T-cell (primary cell): ENCODE measurements around the gene CAB39. TPM values are rescaled to one million over a fixed set of nuclear protein-coding genes. Genes with fewer than 3 reads are reported as not detected.

Experiments used
- ATAC-seq, 4 experiments: fragments of 200-7000 bp in 3 of 4; fragments of 150-1000 bp in 1 of 4; cut with Tn5 transposase; replicated peaks in 1 of 4; 1 replicate in 3 of 4; 2 replicates in 1 of 4; pipeline ENCODE4 v1.10.0; 2021; ENCODE audit warnings: moderate library complexity in 3 of 4, mild to moderate bottlenecking in 2 of 4, moderate number of reproducible peaks in 1 of 4
- CTCF ChIA-PET, 2 donors: fragments of 300-600 bp; sonication (Branson Sonifier 250); formaldehyde crosslinking; loops; one replicate each; lab custom pipeline; 2022; ENCODE audit warnings: antibody characterized with exemption in 2 of 2; lab: Charles Lee
- POLR2A ChIA-PET, 2 donors: fragments of 300-600 bp; sonication (Branson Sonifier 250); formaldehyde crosslinking; loops; one replicate each; lab custom pipeline; 2022; ENCODE audit warnings: antibody characterized with exemption in 2 of 2; lab: Charles Lee
- DNase-seq, 35 experiments: peaks; one replicate each; pipeline versions ENCODE4 v3.0.0 to v3.0.0-alpha.2; 2013 to 2023
- H3K27ac ChIP-seq: one replicate; pipeline ENCODE4 v1.5.1; 2013; ENCODE audit warnings: low read length
- H3K27me3 ChIP-seq, 2 experiments: replicated peaks in 1 of 2; 1 replicate in 1 of 2; 2 replicates in 1 of 2; pipeline versions ENCODE4 v1.6.1 to v1.7.0; 2013; ENCODE audit warnings: low read length in 1 of 2, mixed read lengths in 1 of 2; ENCODE audit not compliant: control insufficient read depth in 2 of 2, insufficient read depth in 2 of 2; ENCODE audit errors: extremely low read depth in 1 of 2
- H3K36me3 ChIP-seq, 2 donors: 1 replicate in 1 of 2; 2 replicates in 1 of 2; pipeline versions ENCODE4 v1.6.1 to v1.7.0; 2013; ENCODE audit warnings: low read length in 1 of 2; ENCODE audit not compliant: control insufficient read depth in 2 of 2, insufficient read depth in 1 of 2; ENCODE audit errors: extremely low read depth in 1 of 2
- H3K4me1 ChIP-seq, 2 experiments: 1 replicate in 1 of 2; 2 replicates in 1 of 2; pipeline versions ENCODE4 v1.6.1 to v1.7.0; 2013; ENCODE audit warnings: low read length in 2 of 2, mixed read lengths in 1 of 2; ENCODE audit not compliant: insufficient read depth in 2 of 2, control insufficient read depth in 1 of 2; ENCODE audit errors: extremely low read depth in 1 of 2
- H3K4me3 ChIP-seq, 2 donors: 1 replicate in 1 of 2; 2 replicates in 1 of 2; pipeline versions ENCODE4 v1.5.1 to v1.7.0; 2013; ENCODE audit warnings: mild to moderate bottlenecking in 2 of 2, low read length in 1 of 2, moderate library complexity in 1 of 2; ENCODE audit not compliant: control insufficient read depth in 1 of 2; ENCODE audit errors: extremely low read depth in 1 of 2
- H3K9me3 ChIP-seq: 2 replicates; pipeline ENCODE4 v1.7.0; 2013
- H3K27ac Mint-ChIP-seq, 2 donors: one replicate each; pipeline ENCODE4 v1.8.0; 2020 to 2021; ENCODE audit warnings: mild to moderate bottlenecking in 2 of 2, mixed read lengths in 2 of 2
- H3K27me3 Mint-ChIP-seq, 2 donors: one replicate each; pipeline ENCODE4 v1.8.0; 2021 to 2022; ENCODE audit warnings: mixed read lengths in 2 of 2
- H3K36me3 Mint-ChIP-seq: one replicate; pipeline ENCODE4 v1.8.0; 2021; ENCODE audit warnings: mixed read lengths
- H3K4me1 Mint-ChIP-seq, 3 donors: one replicate each; pipeline ENCODE4 v1.8.0; 2020 to 2022; ENCODE audit warnings: mixed read lengths in 3 of 3, mild to moderate bottlenecking in 1 of 3
- H3K4me3 Mint-ChIP-seq, 3 donors: one replicate each; pipeline ENCODE4 v1.8.0; 2020 to 2022; ENCODE audit warnings: mild to moderate bottlenecking in 3 of 3, mixed read lengths in 3 of 3, moderate library complexity in 3 of 3
- H3K9me3 Mint-ChIP-seq, 3 donors: one replicate each; pipeline ENCODE4 v1.8.0; 2020 to 2022; ENCODE audit warnings: mixed read lengths in 3 of 3
- WGBS: methylation state at CpG from one replicate; pipeline ENCODE4 v1.1.5; 2013; ENCODE audit warnings: missing lambda C conversion rate; ENCODE audit not compliant: insufficient coverage; 5-methylcytosine and 5-hydroxymethylcytosine counted together
- total RNA-seq, 35 experiments: library from RNA in 6 of 35; stranded (reverse) in 6 of 35; fragments of 120-200 nt in 1 of 35; gene quantifications; one replicate each; pipeline versions ENCODE4 v1.2.1 to v1.2.4 and lab custom pipeline; 2013 to 2026

CAB39 gene
- total RNA-seq, 5 donors from 2014 or later (not counting 1 experiment from before 2014, with no cell fraction given): 91.7 to 102 (median 96.7) TPM

DNA sequence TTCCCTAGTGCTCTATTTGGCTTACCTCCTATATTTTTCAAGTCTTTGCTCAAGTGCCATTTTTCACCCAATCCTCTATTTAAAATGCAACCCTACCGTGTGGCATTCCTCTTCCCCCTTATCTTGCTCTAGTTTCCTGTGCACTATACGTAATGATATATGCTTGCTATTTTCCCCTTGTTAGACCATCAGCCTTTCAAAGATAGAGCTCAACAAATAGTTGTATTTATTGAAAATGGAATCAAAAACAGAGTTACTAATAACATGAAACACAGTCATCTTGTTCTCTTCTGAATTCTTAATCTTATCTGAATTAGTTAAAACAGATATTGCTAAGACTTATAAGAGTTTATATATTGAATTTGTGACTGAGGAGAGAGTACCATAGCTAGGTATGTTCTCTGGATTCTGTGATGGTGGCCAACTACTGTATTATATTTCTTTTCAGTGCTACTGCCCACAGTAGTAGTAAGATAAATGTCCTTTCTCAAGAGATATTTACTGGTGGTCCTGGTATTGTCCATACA, 55.3 kb downstream of the CAB39 start:
- Mint-ChIP-seq H3K4me3 (no peak overlapping the region), H3K27ac (peak overlapping the region; percentile 60 to 74), H3K4me1 (peaks cover 75 to 79% (median 75%) of the 10 kb centered on the region in 3 donors), H3K27me3 (no peaks in the 10 kb centered on the region), H3K9me3 (no peaks in the 10 kb centered on the region), H3K36me3 (peaks cover 53% of the 10 kb centered on the region)
- WGBS: no CpG with 5 or more reads among the region's 2 CpGs
- Histone ChIP-seq H3K36me3 (peaks cover 3 to 29% of the 10 kb centered on the region in 2 donors), H3K27ac (no peak overlapping the region), H3K4me3 (no peak overlapping the region), H3K9me3 (no peaks in the 10 kb centered on the region), H3K4me1 (peaks cover 5 to 15% of the 10 kb centered on the region in 2 experiments), H3K27me3 (no peaks in the 10 kb centered on the region)
- DNase-seq: no peak
- CTCF ChIA-PET: interaction anchor here in 1 of 2 donors (0.5 to 1.5 kb wide), 4 partner anchors 14 to 63 kb away, joined by 3 to 6 read pairs (median 3); no protein-coding TSS in a partner anchor
- ATAC-seq: no peak
- POLR2A ChIA-PET: interaction anchor here in 1 of 2 donors (0.6 to 0.7 kb wide), 2 partner anchors 59 to 378 kb away, joined by 3 read pairs; no protein-coding TSS in a partner anchor

DNA sequence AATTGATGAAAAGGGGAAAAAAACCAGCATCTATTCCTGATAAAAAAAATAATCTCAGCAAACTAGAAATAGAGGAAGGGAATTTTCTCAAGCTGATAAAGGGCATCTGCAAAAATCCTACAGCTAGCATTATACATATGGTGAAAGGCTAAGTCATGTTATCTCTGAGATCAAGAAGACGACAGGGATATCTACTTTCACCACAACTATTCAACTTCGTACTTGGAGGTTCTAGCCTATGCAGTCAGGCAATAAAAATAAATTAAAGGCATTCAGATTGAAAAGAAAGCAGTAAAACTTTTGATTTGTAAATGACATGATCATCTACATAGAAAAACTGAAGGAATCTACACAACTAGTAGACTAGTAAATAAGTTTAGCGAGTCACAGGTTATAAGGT, 58.2 kb downstream of the CAB39 start:
- ChIA-PET POLR2A (interaction anchor here in 1 of 2 donors (1.1 kb wide), 1 partner anchor 18 kb away, joined by 3 read pairs; no protein-coding TSS in a partner anchor), CTCF (interaction anchor here in 1 of 2 donors (0.5 kb wide), 1 partner anchor 46 kb away, joined by 7 read pairs; no protein-coding TSS in a partner anchor)
- Mint-ChIP-seq H3K36me3 (peaks cover 58% of the 10 kb centered on the region), H3K27ac (peak overlapping the region; percentile 74 to 79), H3K4me3 (peak overlapping the region in 1 of 3 donors; percentile 23), H3K27me3 (no peaks in the 10 kb centered on the region), H3K4me1 (peaks cover 90 to 97% (median 94%) of the 10 kb centered on the region in 3 donors), H3K9me3 (no peaks in the 10 kb centered on the region)
- Histone ChIP-seq H3K27ac (no peak overlapping the region), H3K27me3 (no peaks in the 10 kb centered on the region), H3K36me3 (peaks cover 0 to 17% of the 10 kb centered on the region in 2 donors), H3K4me1 (peaks cover 8 to 19% of the 10 kb centered on the region in 2 experiments), H3K9me3 (no peaks in the 10 kb centered on the region), H3K4me3 (no peak overlapping the region)
- peak in 1 of 4 experiments; percentile 45 for ATAC-seq
- DNase-seq: no peak
- WGBS: no CpG with 5 or more reads among the region's 3 CpGs

DNA sequence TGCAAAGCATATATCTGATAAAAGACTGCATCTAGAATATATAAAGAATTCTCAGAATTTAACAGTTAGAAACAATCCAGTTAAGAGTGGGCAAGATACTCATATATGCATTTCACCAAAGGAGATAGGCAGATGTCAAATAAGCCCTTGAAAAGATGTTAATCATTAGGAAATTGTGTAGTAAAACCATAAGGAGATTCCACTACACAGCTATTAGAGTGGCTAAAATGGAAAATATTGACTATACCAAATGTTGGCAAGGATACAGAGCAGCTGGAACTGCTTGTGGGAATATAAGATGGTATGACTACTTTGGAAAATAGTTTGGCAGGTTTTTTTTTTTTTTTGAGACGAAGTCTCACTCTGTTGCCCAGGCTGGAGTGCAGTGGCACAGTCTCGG, 59.5 kb downstream of the CAB39 start:
- no peak overlapping the region for H3K27ac ChIP-seq
- no peaks in the 10 kb centered on the region for H3K9me3 Mint-ChIP-seq
- H3K4me3 Mint-ChIP-seq: peak overlapping the region in 1 of 3 donors; percentile 23
- DNase-seq: no peak
- peaks cover 8 to 21% of the 10 kb centered on the region in 2 experiments for H3K4me1 ChIP-seq
- H3K27me3 Mint-ChIP-seq: no peaks in the 10 kb centered on the region
- H3K36me3 Mint-ChIP-seq: peaks cover 53% of the 10 kb centered on the region
- peak overlapping the region; percentile 41 to 79 for H3K27ac Mint-ChIP-seq
- H3K4me3 ChIP-seq: no peak overlapping the region
- H3K27me3 ChIP-seq: no peaks in the 10 kb centered on the region
- H3K4me1 Mint-ChIP-seq: peaks cover 94 to 97% (median 94%) of the 10 kb centered on the region in 3 donors
- peaks cover 0 to 6% of the 10 kb centered on the region in 2 donors for H3K36me3 ChIP-seq
- CTCF ChIA-PET: interaction anchor here in 1 of 2 donors (1.0 to 1.4 kb wide), 2 partner anchors 9 to 20 kb away, joined by 3 to 4 read pairs; no protein-coding TSS in a partner anchor
- POLR2A ChIA-PET: interaction anchor here in 1 of 2 donors (0.7 kb wide), 2 partner anchors 10 to 1792 kb away, joined by 7 to 14 read pairs; no protein-coding TSS in a partner anchor
- no peaks in the 10 kb centered on the region for H3K9me3 ChIP-seq
- no peak for ATAC-seq
- WGBS: no CpG with 5 or more reads among the region's 2 CpGs

DNA sequence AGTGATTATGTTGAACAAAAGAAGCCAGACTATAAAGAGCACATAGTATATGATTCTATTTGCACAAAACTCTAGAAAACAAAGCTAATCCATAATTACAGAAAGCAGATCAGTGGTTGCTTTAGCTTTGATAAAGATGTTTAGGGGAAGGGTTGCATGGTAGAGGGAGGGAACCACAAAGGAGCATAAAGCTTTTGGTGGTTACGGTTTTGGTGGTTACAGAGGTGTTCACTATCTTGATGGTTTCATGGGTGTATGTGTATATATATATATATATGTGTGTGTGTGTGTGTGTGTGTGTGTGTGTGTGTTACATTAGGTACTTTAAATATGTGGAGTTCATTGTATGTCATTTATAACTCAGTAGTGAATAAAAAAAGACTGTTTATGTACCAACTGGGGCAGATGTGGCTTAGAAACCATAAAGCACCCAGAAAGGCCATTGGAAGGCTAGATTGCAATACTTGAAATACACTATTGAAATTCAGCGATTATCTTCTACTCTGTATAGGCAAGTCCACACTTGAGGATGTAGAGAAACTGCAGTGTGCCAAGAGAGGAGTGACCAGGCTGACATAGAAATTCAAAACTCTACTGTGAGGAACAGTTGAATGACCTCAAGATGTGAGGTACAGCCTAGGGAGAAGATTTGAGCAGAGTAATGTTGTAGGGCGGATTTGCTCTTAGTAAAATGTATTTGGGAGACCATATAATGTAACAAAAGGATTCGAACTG, 60.6 kb downstream of the CAB39 start:
- H3K27me3 ChIP-seq: no peaks in the 10 kb centered on the region
- Mint-ChIP-seq H3K27ac (peak overlapping the region; percentile 53 to 81), H3K4me1 (peaks cover 93 to 97% (median 94%) of the 10 kb centered on the region in 3 donors), H3K36me3 (peaks cover 50% of the 10 kb centered on the region), H3K27me3 (no peaks in the 10 kb centered on the region), H3K9me3 (no peaks in the 10 kb centered on the region), H3K4me3 (peak overlapping the region in 1 of 3 donors; percentile 23)
- no peak overlapping the region for H3K4me3 ChIP-seq
- DNase-seq (peak in 1 of 35 experiments; percentile 52), ATAC-seq (peak; percentile 45 to 71 (median 61))
- no peaks in the 10 kb centered on the region for H3K9me3 ChIP-seq
- H3K4me1 ChIP-seq: peaks cover 8 to 24% of the 10 kb centered on the region in 2 experiments
- no peak overlapping the region for H3K27ac ChIP-seq
- H3K36me3 ChIP-seq: no peaks in the 10 kb centered on the region
- ChIA-PET CTCF (interaction anchor here (0.7 to 1.4 kb wide), 2 partner anchors 8 to 665 kb away, joined by 4 read pairs; no protein-coding TSS in a partner anchor), POLR2A (interaction anchor here (0.5 to 0.7 kb wide), 3 partner anchors 8 to 168 kb away, joined by 3 to 9 read pairs (median 3); no protein-coding TSS in a partner anchor)
- 67% methylated on average over 3 of the region's 4 CpGs for WGBS

DNA sequence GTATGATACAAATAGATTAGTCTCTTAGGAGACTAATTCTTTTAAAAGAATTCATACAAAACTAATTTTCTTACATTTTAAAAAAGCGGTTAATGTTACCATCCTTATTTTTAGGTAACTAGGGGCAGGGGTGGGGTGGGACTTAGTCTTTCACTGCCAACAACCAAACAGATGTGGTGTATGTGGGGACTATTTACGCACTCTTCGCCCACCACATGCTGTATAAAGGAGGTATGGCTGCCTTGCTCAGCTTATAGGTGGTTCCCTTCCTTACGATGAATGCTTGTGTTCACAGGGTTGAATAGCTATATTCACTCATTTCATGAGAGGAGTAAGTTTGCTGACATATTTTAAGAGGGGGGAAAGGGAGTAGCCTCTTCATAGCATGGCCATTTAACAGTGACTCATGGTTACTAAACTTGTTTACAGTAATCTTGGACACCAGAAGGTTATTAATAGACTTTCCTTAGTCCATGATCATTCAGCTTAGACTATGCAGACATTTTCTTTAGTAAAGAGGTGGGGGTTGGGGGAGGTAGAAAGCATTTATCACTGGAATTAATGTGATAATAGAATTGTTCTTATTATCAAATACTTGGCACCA, 61.8 kb downstream of the CAB39 start:
- H3K36me3 Mint-ChIP-seq: peaks cover 45% of the 10 kb centered on the region
- Histone ChIP-seq H3K27ac (no peak overlapping the region), H3K4me3 (no peak overlapping the region), H3K27me3 (no peaks in the 10 kb centered on the region), H3K4me1 (peaks cover 18 to 36% of the 10 kb centered on the region in 2 experiments), H3K36me3 (no peaks in the 10 kb centered on the region), H3K9me3 (no peaks in the 10 kb centered on the region)
- peaks cover 92 to 97% (median 93%) of the 10 kb centered on the region in 3 donors for H3K4me1 Mint-ChIP-seq
- POLR2A ChIA-PET: no interaction called here
- CTCF ChIA-PET: interaction anchor here (0.6 to 1.1 kb wide), 2 partner anchors 60 to 283 kb away, joined by 3 read pairs; no protein-coding TSS in a partner anchor
- H3K27me3 Mint-ChIP-seq: no peaks in the 10 kb centered on the region
- DNase-seq: no peak
- no peak for ATAC-seq
- 100% methylated on average over 2 of the region's 4 CpGs for WGBS
- no peak overlapping the region for H3K4me3 Mint-ChIP-seq
- H3K27ac Mint-ChIP-seq: peak overlapping the region; percentile 63 to 76
- no peaks in the 10 kb centered on the region for H3K9me3 Mint-ChIP-seq
